Breast epithelium (tissue), 4 donors: ENCODE results near the gene HCFC2. TPM values are rescaled to one million over a fixed set of nuclear protein-coding genes. Genes with fewer than 3 reads are reported as not detected.

Experiments used
- DNase-seq, 2 donors: peaks; one replicate each; pipeline ENCODE4 v3.0.0-alpha.2; 2019; ENCODE audit warnings: low spot score in 2 of 2
- H3K27ac ChIP-seq, 2 donors: fragments of 200-600 bp; sonication (generic) in 1 of 2; one replicate each; pipeline ENCODE4 v1.5.1; 2016 to 2019; ENCODE audit warnings: mild to moderate bottlenecking in 1 of 2
- H3K27me3 ChIP-seq, 2 donors: fragments of 200-600 bp; sonication (generic) in 1 of 2; one replicate each; pipeline versions ENCODE4 v1.5.1 to v1.6.0; 2017 to 2019; ENCODE audit warnings: control low read depth in 1 of 2, mild to moderate bottlenecking in 1 of 2
- H3K36me3 ChIP-seq: fragments of 200-600 bp; one replicate; pipeline ENCODE4 v1.5.1; 2019
- H3K4me1 ChIP-seq, 2 donors: fragments of 200-600 bp; sonication (generic); one replicate each; pipeline ENCODE4 v1.5.1; 2016 to 2019; ENCODE audit warnings: control low read depth in 1 of 2
- H3K4me3 ChIP-seq, 3 donors: fragments of 200-600 bp; sonication (generic); 1 replicate in 2 of 3; 2 replicates in 1 of 3; pipeline ENCODE4 v1.5.1; 2016 to 2019; ENCODE audit warnings: mild to moderate bottlenecking in 3 of 3, moderate library complexity in 2 of 3
- H3K9me3 ChIP-seq, 2 donors: fragments of 200-600 bp; sonication (generic) in 1 of 2; one replicate each; pipeline ENCODE4 v1.5.1; 2016 to 2019; ENCODE audit warnings: control low read depth in 1 of 2
- CTCF ChIP-seq, 3 donors: fragments of 450-650 bp; IDR thresholded peaks; one replicate each; pipeline ENCODE4 v1.5.1; 2016 to 2017; ENCODE audit warnings: antibody characterized with exemption in 3 of 3, mild to moderate bottlenecking in 3 of 3, moderate library complexity in 3 of 3
- POLR2A ChIP-seq: fragments of 450-650 bp; IDR thresholded peaks from one replicate; pipeline ENCODE4 v1.6.1; 2016; ENCODE audit warnings: antibody characterized with exemption, mild to moderate bottlenecking, moderate library complexity
- POLR2AphosphoS5 ChIP-seq, 3 donors: sonication (generic); formaldehyde crosslinking; IDR thresholded peaks; one replicate each; pipeline ENCODE4 v1.6.1; 2017; ENCODE audit warnings: antibody characterized with exemption in 3 of 3
- intact Hi-C: fragments of 100-400 bp; cut with DNase I; formaldehyde crosslinking; loops from one replicate; pipeline ENCODE4 v1.15.1; 2023; ENCODE audit warnings: low total_unique reads
- total RNA-seq, 3 donors: library from RNA; depleted of rRNA; stranded (reverse); fragments of >200 nt; gene quantifications; one replicate each; pipeline ENCODE4 v1.1.0, GENCODE V29; 2016

HCFC2 gene
- total RNA-seq, 3 donors from 2014 or later = 20.3 to 26.2 (median 23.2) TPM

- no peaks in the 10 kb centered on the region for H3K27me3 ChIP-seq
- H3K4me3 ChIP-seq = no peak overlapping the region
- H3K4me1 ChIP-seq = peaks cover 0 to 5% of the 10 kb centered on the region in 2 donors
- H3K27ac ChIP-seq = no peak overlapping the region
- intact Hi-C loops = no loop called here
- no peaks in the 10 kb centered on the region for H3K36me3 ChIP-seq
- TF ChIP-seq POLR2AphosphoS5 (IDR thresholded peaks at IDR 0.05) (no peak), POLR2A (no peak), CTCF (IDR thresholded peaks at IDR 0.05) (no peak)
- H3K9me3 ChIP-seq = no peaks in the 10 kb centered on the region
- DNase-seq = no peak
Observed at GRCh38 chr12:104044158-104044557, 20.2 kb upstream of the HCFC2 start.

- Histone ChIP-seq H3K4me3 (no peak overlapping the region), H3K9me3 (no peaks in the 10 kb centered on the region), H3K36me3 (no peaks in the 10 kb centered on the region), H3K27ac (no peak overlapping the region), H3K27me3 (no peaks in the 10 kb centered on the region), H3K4me1 (peaks cover 0 to 11% of the 10 kb centered on the region in 2 donors)
- DNase-seq = no peak
- intact Hi-C loops = loop anchor here (2.0 kb wide), 1 partner anchor 78 kb away; no protein-coding TSS in a partner anchor
- TF ChIP-seq POLR2AphosphoS5 (IDR thresholded peaks at IDR 0.05) (no peak), POLR2A (no peak), CTCF (IDR thresholded peaks at IDR 0.05) (no peak)
Observed at GRCh38 chr12:104046306-104046705, 18.0 kb upstream of the HCFC2 start.

- Histone ChIP-seq H3K4me1 (peaks cover 0 to 11% of the 10 kb centered on the region in 2 donors), H3K4me3 (peak overlapping the region in 2 of 3 donors; percentile 54 to 73), H3K36me3 (no peaks in the 10 kb centered on the region), H3K27me3 (no peaks in the 10 kb centered on the region), H3K9me3 (no peaks in the 10 kb centered on the region), H3K27ac (peak overlapping the region; percentile 23 to 40)
- intact Hi-C loops = no loop called here
- DNase-seq = no peak
- TF ChIP-seq CTCF (IDR thresholded peaks at IDR 0.05) = no peak
- TF ChIP-seq POLR2AphosphoS5 (IDR thresholded peaks at IDR 0.05) = no peak
- TF ChIP-seq POLR2A = no peak
Observed at GRCh38 chr12:104048162-104048561, 16.2 kb upstream of the HCFC2 start.

- Histone ChIP-seq H3K4me1 (peaks cover 0 to 11% of the 10 kb centered on the region in 2 donors), H3K9me3 (no peaks in the 10 kb centered on the region), H3K27ac (peak overlapping the region; percentile 23 to 87), H3K27me3 (no peaks in the 10 kb centered on the region), H3K36me3 (no peaks in the 10 kb centered on the region), H3K4me3 (peak overlapping the region in 2 of 3 donors; percentile 54 to 73)
- intact Hi-C loops = no loop called here
- TF ChIP-seq POLR2AphosphoS5 (IDR thresholded peaks at IDR 0.05) (no peak), POLR2A (no peak), CTCF (IDR thresholded peaks at IDR 0.05) (no peak)
- DNase-seq = no peak
Observed at GRCh38 chr12:104048811-104049210, 15.5 kb upstream of the HCFC2 start.

GRCh38 chr12:104049278-104049902 lies 14.9 kb upstream of the HCFC2 start:
- TF ChIP-seq POLR2A (no peak), CTCF (IDR thresholded peaks at IDR 0.05) (no peak), POLR2AphosphoS5 (IDR thresholded peaks at IDR 0.05) (no peak)
- Histone ChIP-seq H3K4me3 (peak overlapping the region; percentile 39 to 73 (median 54)), H3K27me3 (no peaks in the 10 kb centered on the region), H3K4me1 (peaks cover 0 to 11% of the 10 kb centered on the region in 2 donors), H3K36me3 (no peaks in the 10 kb centered on the region), H3K9me3 (no peaks in the 10 kb centered on the region), H3K27ac (peak overlapping the region; percentile 63 to 87)
- intact Hi-C loops = no loop called here
- DNase-seq = no peak
